T follicular helper cell (primary cell): ENCODE results near the gene ERC2.
"Not testable (repeated sequence)": the region's sequence is repeated elsewhere in the genome, so short reads cannot be mapped to it uniquely, and the experiment has no call there.

Source experiments
- DNase-seq: peaks from one replicate; pipeline ENCODE4 v3.0.0-alpha.2; 2020; ENCODE audit warnings: low read depth

Gene ERC2

GRCh38 chr3:56066405-56066804 is 401.9 kb downstream of the ERC2 start:
- not testable (repeated sequence) for DNase-seq

GRCh38 chr3:56064684-56065083 is 403.6 kb downstream of the ERC2 start:
- no peak for DNase-seq

GRCh38 chr3:56061279-56061626 is 407.0 kb downstream of the ERC2 start:
- no peak for DNase-seq

GRCh38 chr3:56060521-56061278 is 407.6 kb downstream of the ERC2 start:
- DNase-seq: no peak

GRCh38 chr3:56059731-56060130 is 408.5 kb downstream of the ERC2 start:
- no peak for DNase-seq

GRCh38 chr3:56055951-56056350 is 412.3 kb downstream of the ERC2 start:
- no peak for DNase-seq

- DNase-seq: no peak
Observed at GRCh38 chr3:56055546-56055945, 412.7 kb downstream of the ERC2 start.

- DNase-seq: no peak
Observed at GRCh38 chr3:56054844-56055243, 413.4 kb downstream of the ERC2 start.

- no peak for DNase-seq
Observed at GRCh38 chr3:56053727-56054126, 414.5 kb downstream of the ERC2 start.

GRCh38 chr3:56052188-56052587 is 416.1 kb downstream of the ERC2 start:
- DNase-seq: no peak

- DNase-seq: no peak
Observed at GRCh38 chr3:56051052-56051451, 417.2 kb downstream of the ERC2 start.

- no peak for DNase-seq
Observed at GRCh38 chr3:56048946-56049345, 419.3 kb downstream of the ERC2 start.

GRCh38 chr3:56048331-56048730 is 419.9 kb downstream of the ERC2 start:
- DNase-seq: no peak

GRCh38 chr3:56042326-56042951 is 425.8 kb downstream of the ERC2 start:
- DNase-seq: no peak

GRCh38 chr3:56025326-56025725 is 442.9 kb downstream of the ERC2 start:
- no peak for DNase-seq

- DNase-seq: no peak
Observed at GRCh38 chr3:56023546-56023945, 444.7 kb downstream of the ERC2 start.

- DNase-seq: no peak
Observed at GRCh38 chr3:56022619-56023018, 445.6 kb downstream of the ERC2 start.

GRCh38 chr3:56019490-56020146 is 448.6 kb downstream of the ERC2 start:
- DNase-seq: no peak

- DNase-seq: not testable (repeated sequence)
Observed at GRCh38 chr3:56015374-56015773, 452.9 kb downstream of the ERC2 start.

GRCh38 chr3:56012721-56013120 is 455.5 kb downstream of the ERC2 start:
- DNase-seq: no peak

GRCh38 chr3:56005196-56005805 is 463.0 kb downstream of the ERC2 start:
- DNase-seq: no peak

- DNase-seq: no peak
Observed at GRCh38 chr3:56003129-56003528, 465.1 kb downstream of the ERC2 start.

- no peak for DNase-seq
Observed at GRCh38 chr3:56001991-56002390, 466.3 kb downstream of the ERC2 start.
